ENCODE measurements around the gene TBL1XR1.
"Not testable (repeated sequence)": the region's sequence is repeated elsewhere in the genome, so short reads cannot be mapped to it uniquely, and the experiment has no call there.

Gene TBL1XR1

GRCh38 chr3:177144922-177145321, 52.4 kb downstream of the TBL1XR1 start:
- FAIRE-seq (no peak), DNase-seq (ENCODE audit: low spot score) (no peak)

DNA sequence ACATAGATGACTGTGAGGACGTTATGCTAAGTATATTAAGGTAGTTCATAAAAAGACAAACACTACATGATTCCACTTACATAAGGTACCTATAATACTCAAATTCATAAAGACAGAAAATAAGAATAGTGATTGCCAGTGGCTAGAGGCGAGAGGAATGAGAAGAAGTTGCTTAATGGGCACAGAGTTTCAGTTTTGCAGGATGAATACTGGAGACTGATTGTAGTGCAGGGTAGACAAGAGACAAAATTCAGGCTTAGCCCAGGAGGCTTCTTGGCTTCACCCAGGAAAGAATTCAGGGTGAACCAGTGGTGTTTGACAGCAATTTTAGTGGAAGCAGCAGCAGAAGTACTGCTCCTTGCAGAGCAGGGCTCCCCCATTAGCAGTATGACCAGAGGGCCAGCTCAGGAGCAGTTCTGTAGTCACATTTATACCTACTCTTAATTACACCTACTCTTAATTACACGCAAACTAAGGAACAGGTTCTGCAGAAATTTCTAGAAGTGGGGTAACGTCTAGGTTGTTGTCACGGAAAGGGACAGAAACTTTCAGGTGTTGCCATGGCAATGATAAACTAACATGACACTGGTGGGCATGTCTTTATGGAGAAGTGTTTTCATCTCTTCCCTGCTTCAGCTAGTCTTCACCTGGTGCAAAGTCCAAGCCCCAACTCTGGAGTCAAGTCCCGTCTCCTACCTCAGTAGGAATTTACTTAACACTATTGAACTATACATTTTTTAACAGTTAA, 55.2 kb downstream of the TBL1XR1 start:
- FAIRE-seq (no peak), DNase-seq (ENCODE audit: low spot score) (no peak)

GRCh38 chr3:177141471-177141870, 55.8 kb downstream of the TBL1XR1 start:
- FAIRE-seq (no peak), DNase-seq (ENCODE audit: low spot score) (no peak)

- DNase-seq (ENCODE audit: low spot score); FAIRE-seq: not testable (repeated sequence)
Measured at GRCh38 chr3:177139220-177139619, 58.1 kb downstream of the TBL1XR1 start.

DNA sequence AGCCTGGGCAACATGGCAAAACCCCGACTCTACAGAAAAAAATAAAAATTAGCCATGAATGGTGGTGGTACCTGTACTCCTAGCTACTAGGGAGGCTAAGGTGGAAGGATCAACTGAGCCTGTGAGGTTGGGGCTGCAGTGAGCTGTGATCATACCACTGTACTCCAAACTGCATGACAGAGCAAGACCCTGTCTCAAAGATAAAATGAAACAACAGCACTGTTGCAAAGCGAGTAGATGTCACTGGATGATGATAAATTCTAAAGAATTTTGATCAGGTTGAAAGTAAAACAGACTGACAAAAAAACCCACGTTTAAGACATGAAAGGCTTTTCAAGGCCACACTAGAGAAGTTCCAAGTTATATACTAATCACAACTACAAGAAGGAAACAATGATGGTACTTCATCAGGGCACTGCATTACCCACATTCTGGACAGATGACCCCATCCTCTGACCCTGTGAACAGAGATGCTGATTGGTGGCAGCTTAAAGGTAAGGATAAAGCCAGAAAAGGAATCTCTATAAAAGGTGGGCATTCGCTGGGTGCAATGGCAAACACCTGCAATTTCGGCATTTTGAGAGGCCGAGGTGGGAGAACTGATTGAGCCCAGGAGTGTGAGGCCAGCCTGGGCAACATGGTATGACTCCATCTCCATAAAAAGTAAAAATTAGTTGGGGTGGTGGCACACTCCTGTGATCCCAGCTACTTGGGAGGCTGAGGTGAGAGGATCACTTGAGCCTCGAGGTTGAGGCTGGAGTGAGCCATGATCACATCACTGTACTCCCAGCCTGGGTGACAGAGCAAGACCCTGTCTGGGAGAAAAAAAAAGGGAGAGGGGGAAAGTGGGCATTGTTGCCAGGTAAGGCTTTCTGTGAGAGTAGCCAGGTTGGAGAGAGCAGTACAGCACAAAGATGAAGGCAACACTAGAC, 59.2 kb downstream of the TBL1XR1 start:
- no peak for DNase-seq (ENCODE audit: low spot score)

DNA sequence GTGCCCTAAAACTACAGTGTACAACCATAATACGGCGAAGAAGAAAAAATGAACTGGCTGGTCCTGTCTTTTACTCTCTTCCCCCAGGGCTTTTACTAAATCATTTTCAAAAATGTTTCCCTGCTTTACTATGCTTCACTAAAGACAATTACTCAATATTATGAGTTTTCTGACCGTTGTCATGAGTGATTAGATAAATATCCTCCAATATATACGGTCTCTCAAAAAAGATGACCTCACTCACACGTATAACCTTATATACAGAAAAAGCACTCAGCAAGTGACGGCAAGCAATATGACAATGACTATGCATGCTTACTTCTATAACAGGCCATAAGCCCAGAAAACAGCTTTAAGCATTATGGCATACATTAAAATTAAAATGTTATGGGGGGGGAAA, 60.5 kb downstream of the TBL1XR1 start:
- FAIRE-seq = no peak
- no peak for DNase-seq (ENCODE audit: low spot score)

More for the DNA sequence above, 59.2 kb downstream of the TBL1XR1 start:
- FAIRE-seq = no peak

GRCh38 chr3:177135841-177136492, 61.3 kb downstream of the TBL1XR1 start:
- DNase-seq (ENCODE audit: low spot score) (no peak), FAIRE-seq (no peak)

GRCh38 chr3:177134816-177135210, 62.5 kb downstream of the TBL1XR1 start:
- DNase-seq (ENCODE audit: low spot score) = no peak
- FAIRE-seq = no peak

DNA sequence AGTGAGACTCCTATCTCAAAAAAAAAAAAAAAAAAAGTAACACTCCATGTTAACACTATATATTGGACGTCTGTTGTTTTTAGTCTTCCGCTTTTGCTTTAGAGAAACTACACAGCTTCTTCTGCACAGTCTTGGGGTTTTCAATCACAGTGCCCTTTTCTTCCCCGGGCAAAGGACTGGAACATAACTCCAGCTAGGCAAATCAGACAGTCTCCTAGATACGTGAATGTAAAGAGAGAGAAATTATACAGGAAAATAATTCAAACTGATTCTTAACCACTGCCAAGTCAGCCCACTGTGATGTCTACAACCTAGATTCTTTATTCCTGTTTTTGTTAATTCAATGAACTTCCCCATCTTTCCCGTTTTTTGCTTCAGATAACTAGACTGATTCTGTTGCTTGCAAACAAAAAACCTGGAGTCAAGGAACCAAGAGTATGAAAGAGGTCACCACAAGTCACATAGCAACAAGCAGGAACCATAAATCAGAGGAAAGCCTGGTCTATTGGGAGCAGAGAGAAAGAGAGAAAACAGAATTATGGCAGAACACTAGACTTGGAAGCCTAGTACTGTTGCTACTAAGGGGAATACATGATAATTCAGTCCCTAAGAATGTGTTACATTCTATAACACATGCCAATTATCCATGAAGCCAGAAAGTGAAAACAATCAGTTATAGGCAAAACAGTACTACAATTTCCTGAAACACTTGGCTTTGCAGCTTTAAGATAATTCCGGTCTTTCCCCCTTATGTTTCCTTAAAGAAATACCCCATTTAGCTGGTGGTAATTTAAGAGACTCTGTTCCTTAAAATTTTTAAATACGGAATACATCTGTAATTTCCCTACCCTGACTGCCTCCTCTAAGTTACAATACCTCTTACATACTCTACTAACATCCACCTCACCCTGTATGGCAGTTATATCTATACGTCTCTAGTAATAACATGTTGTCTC, 63.1 kb downstream of the TBL1XR1 start:
- no peak for DNase-seq (ENCODE audit: low spot score)
- no peak for FAIRE-seq

- FAIRE-seq (no peak), DNase-seq (ENCODE audit: low spot score) (no peak)
Measured at GRCh38 chr3:177131927-177132636, 65.2 kb downstream of the TBL1XR1 start.

- FAIRE-seq (no peak), DNase-seq (ENCODE audit: low spot score) (no peak)
Measured at GRCh38 chr3:177127008-177127407, 70.3 kb downstream of the TBL1XR1 start.

GRCh38 chr3:177126015-177126773, 71.1 kb downstream of the TBL1XR1 start:
- no peak for FAIRE-seq
- DNase-seq (ENCODE audit: low spot score) = no peak

- FAIRE-seq (no peak), DNase-seq (ENCODE audit: low spot score) (no peak)
Measured at GRCh38 chr3:177124882-177125281, 72.4 kb downstream of the TBL1XR1 start.

DNA sequence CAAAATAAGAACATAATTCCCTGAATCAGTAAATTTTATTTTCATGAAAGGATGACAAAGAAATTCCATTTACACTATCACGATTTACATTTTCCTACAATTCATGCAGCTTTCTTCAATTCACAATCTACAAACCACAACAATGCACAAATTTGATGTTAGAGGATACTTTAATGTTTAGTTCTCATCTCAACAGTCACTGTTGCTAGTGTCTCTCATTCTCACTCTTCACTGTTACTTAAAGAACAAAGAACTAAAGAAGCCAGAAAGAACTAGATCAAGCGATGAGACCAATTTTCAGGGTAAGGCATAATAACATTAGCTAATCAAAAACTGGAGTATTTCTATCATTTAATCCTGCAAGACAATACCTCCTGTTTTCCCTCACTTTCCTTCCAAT, 73.5 kb downstream of the TBL1XR1 start:
- no peak for FAIRE-seq

GRCh38 chr3:177122183-177122856, 75.0 kb downstream of the TBL1XR1 start:
- no peak for FAIRE-seq

More for the DNA sequence above, 73.5 kb downstream of the TBL1XR1 start:
- DNase-seq (ENCODE audit: low spot score) = no peak

DNA sequence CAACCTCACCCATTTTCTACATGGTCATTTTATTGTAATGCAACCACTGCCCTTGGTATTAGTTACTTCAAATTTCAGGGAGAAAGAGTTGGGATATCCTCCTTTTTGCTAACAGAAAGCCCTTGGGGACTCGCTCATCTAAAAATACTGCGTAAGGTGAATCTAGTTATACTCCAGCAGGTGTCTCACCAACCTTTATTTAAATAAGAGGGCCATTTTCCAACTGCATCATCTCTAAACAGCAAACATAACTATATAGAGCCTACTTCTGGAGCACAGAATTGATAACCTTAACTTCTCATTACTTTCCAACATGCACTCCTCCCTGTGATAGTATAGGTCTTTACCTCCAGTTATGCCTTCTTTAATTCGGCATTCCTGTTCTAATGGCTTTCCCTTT, 77.5 kb downstream of the TBL1XR1 start:
- no peak for FAIRE-seq
- DNase-seq (ENCODE audit: low spot score) = no peak

More at GRCh38 chr3:177122183-177122856, 75.0 kb downstream of the TBL1XR1 start:
- no peak for DNase-seq (ENCODE audit: low spot score)

GRCh38 chr3:177114253-177114652, 83.0 kb downstream of the TBL1XR1 start:
- DNase-seq (ENCODE audit: low spot score) = no peak
- no peak for FAIRE-seq

- DNase-seq (ENCODE audit: low spot score) (no peak), FAIRE-seq (no peak)
Measured at GRCh38 chr3:177111541-177111949, 85.7 kb downstream of the TBL1XR1 start.

GRCh38 chr3:177110895-177111294, 86.4 kb downstream of the TBL1XR1 start:
- no peak for FAIRE-seq
- no peak for DNase-seq (ENCODE audit: low spot score)

Data from urothelium cell line (cell line).